Stomach (tissue), 9 donors: ENCODE results near the gene PUM2. TPM values are rescaled to one million over a fixed set of nuclear protein-coding genes. Genes with fewer than 3 reads are reported as not detected.

Experiments
- DNase-seq, 2 donors: peaks; one replicate each; pipeline versions ENCODE4 v3.0.0 to v3.0.0-alpha.2; 2013 to 2019
- H3K27ac ChIP-seq, 5 donors: fragments of 200-600 bp in 4 of 5; sonication (generic) in 4 of 5; one replicate each; pipeline ENCODE4 v1.5.1; 2013 to 2019; ENCODE audit warnings: mild to moderate bottlenecking in 1 of 5, moderate library complexity in 1 of 5
- H3K27me3 ChIP-seq, 3 donors: fragments of 200-600 bp; sonication (generic); one replicate each; pipeline ENCODE4 v1.5.1; 2017 to 2019; ENCODE audit warnings: mixed run types in 1 of 3
- H3K36me3 ChIP-seq, 4 donors: fragments of 200-600 bp; sonication (generic); 1 replicate in 3 of 4; 2 replicates in 1 of 4; pipeline ENCODE4 v1.5.1; 2016 to 2019
- H3K4me1 ChIP-seq, 4 donors: fragments of 200-600 bp; sonication (generic); one replicate each; pipeline ENCODE4 v1.5.1; 2016 to 2019
- H3K4me3 ChIP-seq, 4 donors: fragments of 200-600 bp; sonication (generic) in 3 of 4; one replicate each; pipeline ENCODE4 v1.5.1; 2016 to 2019; ENCODE audit warnings: mild to moderate bottlenecking in 1 of 4
- H3K9me3 ChIP-seq, 4 donors: fragments of 200-600 bp; sonication (generic); one replicate each; pipeline ENCODE4 v1.5.1; 2016 to 2019
- EP300 ChIP-seq: sonication (generic); formaldehyde crosslinking; IDR thresholded peaks from one replicate; pipeline ENCODE4 v1.6.1; 2017; ENCODE audit warnings: antibody characterized with exemption
- POLR2A ChIP-seq, 4 donors: fragments of 450-650 bp; IDR thresholded peaks; one replicate each; pipeline ENCODE4 v1.6.1; 2016; ENCODE audit warnings: antibody characterized with exemption in 4 of 4, control low read depth in 2 of 4, mild to moderate bottlenecking in 1 of 4, moderate library complexity in 1 of 4
- POLR2AphosphoS5 ChIP-seq, 3 donors: sonication (generic); formaldehyde crosslinking; IDR thresholded peaks; one replicate each; pipeline ENCODE4 v1.6.1; 2016; ENCODE audit warnings: antibody characterized with exemption in 3 of 3
- WGBS, 5 donors: extraction: QIAGEN DNeasy Blood & Tissue Kit in 3 of 5; methylation state at CpG; one replicate each; pipeline versions ENCODE4 v1.1.5 to v1.1.7; 2013 to 2018; 5-methylcytosine and 5-hydroxymethylcytosine counted together
- intact Hi-C: fragments of 100-400 bp; cut with DNase I; formaldehyde crosslinking; loops from one replicate; pipeline ENCODE4 v1.15.1; 2023; ENCODE audit warnings: low total_unique reads
- polyA plus RNA-seq, 3 donors: library from polyadenylated mRNA; stranded (reverse); fragments of 200-250 nt; gene quantifications; one replicate each; pipeline ENCODE4 v1.2.3, GENCODE V29; 2013
- total RNA-seq, 5 donors: library from RNA; depleted of rRNA; stranded (reverse); fragments of >200 nt; gene quantifications; one replicate each; pipeline versions ENCODE4 v1.1.0 to v1.2.3, GENCODE V29; 2014 to 2016
- TF ChIP-seq, protein P1 (sequence below), 7 experiments: fragments of 450-650 bp in 4 of 7; fragments of 200-600 bp in 3 of 7; sonication (generic) in 3 of 7; IDR thresholded peaks; one replicate each; pipeline ENCODE4 v1.5.1; 2016 to 2019; ENCODE audit warnings: antibody characterized with exemption in 7 of 7, control low read depth in 2 of 7, mild to moderate bottlenecking in 1 of 7
- donor health status: healthy with polysubstance abuse.
- donor health status: Bipolar disorder and iron deficiency.
- donor health status: healthy.

The PUM2 gene
- total and polyA plus RNA-seq, 8 donors = 20.9 to 128 (median 39.7) TPM

DNA sequence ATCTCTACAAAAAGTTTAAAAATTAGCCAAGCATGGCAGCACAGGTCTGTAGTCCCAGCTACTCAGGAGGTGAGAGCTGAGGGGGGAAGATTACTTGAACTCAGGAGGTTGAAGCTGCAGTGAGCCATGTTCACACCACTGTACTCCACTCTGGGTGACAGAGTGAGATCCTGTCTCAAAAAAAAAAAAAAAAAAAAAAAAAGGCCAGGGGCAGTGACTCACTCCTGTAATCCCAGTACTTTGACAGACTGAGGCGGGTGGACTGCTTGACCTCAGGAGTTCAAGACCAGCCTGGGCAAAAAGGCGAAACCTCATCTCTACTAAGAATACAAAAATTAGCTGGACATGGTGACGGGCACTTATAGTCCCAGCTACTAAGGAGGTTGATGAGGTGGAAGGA lies 37.0 kb downstream of the PUM2 start:
- intact Hi-C loops = no loop called here
- Histone ChIP-seq H3K27ac (no peak overlapping the region), H3K4me3 (no peak overlapping the region), H3K4me1 (peaks cover 0 to 13% (median 0%) of the 10 kb centered on the region in 4 donors), H3K27me3 (no peaks in the 10 kb centered on the region), H3K36me3 (peaks cover 18 to 96% (median 86%) of the 10 kb centered on the region in 4 donors), H3K9me3 (no peaks in the 10 kb centered on the region)
- TF ChIP-seq POLR2A (IDR thresholded peaks at IDR 0.05) (no peak), POLR2AphosphoS5 (IDR thresholded peaks at IDR 0.05) (no peak), EP300 (no peak)
- TF ChIP-seq, protein P1, sequence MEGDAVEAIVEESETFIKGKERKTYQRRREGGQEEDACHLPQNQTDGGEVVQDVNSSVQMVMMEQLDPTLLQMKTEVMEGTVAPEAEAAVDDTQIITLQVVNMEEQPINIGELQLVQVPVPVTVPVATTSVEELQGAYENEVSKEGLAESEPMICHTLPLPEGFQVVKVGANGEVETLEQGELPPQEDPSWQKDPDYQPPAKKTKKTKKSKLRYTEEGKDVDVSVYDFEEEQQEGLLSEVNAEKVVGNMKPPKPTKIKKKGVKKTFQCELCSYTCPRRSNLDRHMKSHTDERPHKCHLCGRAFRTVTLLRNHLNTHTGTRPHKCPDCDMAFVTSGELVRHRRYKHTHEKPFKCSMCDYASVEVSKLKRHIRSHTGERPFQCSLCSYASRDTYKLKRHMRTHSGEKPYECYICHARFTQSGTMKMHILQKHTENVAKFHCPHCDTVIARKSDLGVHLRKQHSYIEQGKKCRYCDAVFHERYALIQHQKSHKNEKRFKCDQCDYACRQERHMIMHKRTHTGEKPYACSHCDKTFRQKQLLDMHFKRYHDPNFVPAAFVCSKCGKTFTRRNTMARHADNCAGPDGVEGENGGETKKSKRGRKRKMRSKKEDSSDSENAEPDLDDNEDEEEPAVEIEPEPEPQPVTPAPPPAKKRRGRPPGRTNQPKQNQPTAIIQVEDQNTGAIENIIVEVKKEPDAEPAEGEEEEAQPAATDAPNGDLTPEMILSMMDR (IDR thresholded peaks at IDR 0.05) = no peak
- DNase-seq = no peak
- 88 to 96% (median 95%) methylated on average over 3 of the region's 3 CpGs for WGBS, 5 donors

GRCh38 chr2:20309001-20309400 lies 41.6 kb downstream of the PUM2 start:
- WGBS, 5 donors = 87 to 96% (median 92%) methylated on average over 2 of the region's 2 CpGs
- no peak overlapping the region for H3K4me3 ChIP-seq
- H3K9me3 ChIP-seq = no peaks in the 10 kb centered on the region
- TF ChIP-seq POLR2AphosphoS5 (IDR thresholded peaks at IDR 0.05) (no peak), EP300 (no peak), POLR2A (IDR thresholded peaks at IDR 0.05) (no peak)
- TF ChIP-seq, protein P1 (IDR thresholded peaks at IDR 0.05) = no peak
- no peaks in the 10 kb centered on the region for H3K27me3 ChIP-seq
- H3K27ac ChIP-seq = no peak overlapping the region
- intact Hi-C loops = no loop called here
- peaks cover 20 to 95% (median 85%) of the 10 kb centered on the region in 4 donors for H3K36me3 ChIP-seq
- no peak for DNase-seq
- H3K4me1 ChIP-seq = peaks cover 0 to 15% (median 0%) of the 10 kb centered on the region in 4 donors

DNA sequence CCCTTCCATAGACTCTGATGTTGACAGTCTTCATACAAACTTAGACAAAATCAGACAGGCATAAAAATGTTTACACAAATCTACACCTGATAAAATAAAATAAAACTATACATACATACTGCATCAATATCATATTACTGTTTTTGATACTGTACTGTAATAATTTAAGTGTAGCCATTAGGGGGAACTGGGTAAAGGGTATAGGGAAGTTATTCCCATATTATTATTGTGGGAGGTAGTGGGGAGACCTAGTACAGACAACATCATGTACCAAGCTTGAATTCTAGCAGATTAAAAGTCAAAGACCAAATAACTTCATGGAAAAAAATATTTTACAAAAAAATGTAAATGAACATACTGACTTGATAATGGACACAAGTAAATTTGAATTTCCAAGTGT lies 43.3 kb downstream of the PUM2 start:
- no peak for DNase-seq
- no peaks in the 10 kb centered on the region for H3K27me3 ChIP-seq
- H3K27ac ChIP-seq = no peak overlapping the region
- intact Hi-C loops = no loop called here
- peaks cover 18 to 90% (median 80%) of the 10 kb centered on the region in 4 donors for H3K36me3 ChIP-seq
- peaks cover 0 to 21% (median 0%) of the 10 kb centered on the region in 4 donors for H3K4me1 ChIP-seq
- no peaks in the 10 kb centered on the region for H3K9me3 ChIP-seq
- TF ChIP-seq, protein P1 (IDR thresholded peaks at IDR 0.05) = no peak
- TF ChIP-seq POLR2AphosphoS5 (IDR thresholded peaks at IDR 0.05) (no peak), POLR2A (IDR thresholded peaks at IDR 0.05) (no peak), EP300 (no peak)
- H3K4me3 ChIP-seq = no peak overlapping the region

DNA sequence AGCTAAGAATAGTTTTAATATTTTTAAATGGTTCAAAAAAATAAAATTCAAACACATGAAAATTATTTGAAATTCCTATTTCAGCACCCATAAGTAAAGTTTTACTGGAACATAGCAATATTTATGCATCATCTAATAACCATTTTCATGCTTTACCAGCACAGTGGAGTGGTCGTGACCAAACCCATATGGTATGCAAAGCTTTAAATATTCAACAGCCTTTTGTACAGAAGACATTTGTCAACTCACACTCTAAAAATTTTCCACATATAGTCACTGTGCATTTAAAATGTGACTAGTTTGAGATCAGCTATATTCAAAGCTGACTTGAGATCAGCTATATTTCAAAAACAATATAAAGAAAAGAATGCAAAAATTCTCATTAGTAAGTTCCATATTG lies 46.2 kb downstream of the PUM2 start:
- Histone ChIP-seq H3K4me3 (no peak overlapping the region), H3K27ac (no peak overlapping the region), H3K9me3 (no peaks in the 10 kb centered on the region), H3K27me3 (no peaks in the 10 kb centered on the region), H3K4me1 (peaks cover 0 to 20% (median 0%) of the 10 kb centered on the region in 4 donors), H3K36me3 (peaks cover 18 to 85% (median 78%) of the 10 kb centered on the region in 4 donors)
- intact Hi-C loops = no loop called here
- no peak for DNase-seq
- TF ChIP-seq, protein P1 (IDR thresholded peaks at IDR 0.05) = no peak
- TF ChIP-seq POLR2AphosphoS5 (IDR thresholded peaks at IDR 0.05) (no peak), POLR2A (IDR thresholded peaks at IDR 0.05) (no peak), EP300 (no peak)
- 90 to 96% (median 94%) methylated on average over 1 of the region's 1 CpG for WGBS, 5 donors
